ENCODE measurements around the gene PERM1. TPM values are rescaled to one million over a fixed set of nuclear protein-coding genes. Genes with fewer than 3 reads are reported as not detected.

The PERM1 gene
- total RNA-seq, 1 experiment from 2014 or later: 0.39 TPM

- Histone ChIP-seq H3K4me3 (replicated peaks in 1 of 2; ENCODE audit: low read depth in 1 of 2, low read length in 2 of 2) (no peak overlapping the region), H3K27me3 (ENCODE audit: insufficient read depth, low read length) (no peaks in the 10 kb centered on the region), H3K79me2 (ENCODE audit: insufficient read depth, low read length) (peaks cover 76% of the 10 kb centered on the region), H4K20me1 (ENCODE audit: insufficient read depth) (no peaks in the 10 kb centered on the region), H3K36me3 (ENCODE audit: control insufficient read depth in 1 of 2, insufficient read depth in 2 of 2, low read length in 2 of 2) (peaks cover 0 to 23% of the 10 kb centered on the region in 2 experiments; a peak in 2 of 4 replicates), H3K9me2 (ENCODE audit: insufficient read depth) (no peaks in the 10 kb centered on the region), H2AFZ (ENCODE audit: low read depth, low read length, poor library complexity, severe bottlenecking) (no peak overlapping the region), H3K4me1 (ENCODE audit: control insufficient read depth in 1 of 2, insufficient read depth in 2 of 2, low read length in 2 of 2) (peaks cover 29 to 42% of the 10 kb centered on the region in 2 experiments), H3K27ac (ENCODE audit: low read depth, low read length) (no peak overlapping the region), H3K4me2 (ENCODE audit: low read length) (no peak overlapping the region), H3K9ac (ENCODE audit: low read length) (no peak overlapping the region), H3K9me3 (ENCODE audit: control insufficient read depth in 1 of 2, insufficient read depth in 1 of 2, low read depth in 1 of 2, low read length in 2 of 2) (no peaks in the 10 kb centered on the region)
- DNase-seq (ENCODE audit: low read depth, low spot score) (no peak), ATAC-seq (no peak)
- ChIA-PET CTCF (no interaction called here), POLR2A (no interaction called here), RAD21 (ENCODE audit: low non-redundant PET in 1 of 2, low total read pairs in 2 of 2, uncharacterized antibody in 2 of 2, unreplicated experiment in 2 of 2) (no interaction called here)
- intact Hi-C loops (cut with micrococcal nuclease): no loop called here
- no TSS peak for BruUV-seq (replicated peaks)
- TF ChIP-seq EZH2phosphoT487 (IDR thresholded peaks at IDR 0.05; ENCODE audit: borderline replicate concordance) (no peak), EZH2 (IDR thresholded peaks at IDR 0.05) (no peak), MAX (IDR thresholded peaks at IDR 0.05) (no peak), TCF7L2 (IDR thresholded peaks at IDR 0.05; ENCODE audit: borderline replicate concordance, extremely low read depth, insufficient read depth, insufficient read length) (no peak), RAD21 (IDR thresholded peaks at IDR 0.05; ENCODE audit: low read depth) (no peak), POLR2A (IDR thresholded peaks at IDR 0.05; ENCODE audit: borderline replicate concordance, extremely low read depth, insufficient read depth, insufficient read length) (no peak), JUND (IDR thresholded peaks at IDR 0.05) (no peak), YY1 (IDR thresholded peaks at IDR 0.05; ENCODE audit: extremely low read depth, insufficient replicate concordance, low read depth, low read length) (no peak)
Observed at GRCh38 chr1:1026599-1027413, 44.9 kb upstream of the PERM1 start.

GRCh38 chr1:1025730-1026129 is 43.8 kb upstream of the PERM1 start:
- ChIA-PET CTCF (no interaction called here), RAD21 (ENCODE audit: low non-redundant PET in 1 of 2, low total read pairs in 2 of 2, uncharacterized antibody in 2 of 2, unreplicated experiment in 2 of 2) (no interaction called here), POLR2A (no interaction called here)
- Histone ChIP-seq H3K4me3 (replicated peaks in 1 of 2; ENCODE audit: low read depth in 1 of 2, low read length in 2 of 2) (no peak overlapping the region), H3K9me2 (ENCODE audit: insufficient read depth) (no peaks in the 10 kb centered on the region), H3K4me2 (ENCODE audit: low read length) (no peak overlapping the region), H2AFZ (ENCODE audit: low read depth, low read length, poor library complexity, severe bottlenecking) (no peak overlapping the region), H3K4me1 (ENCODE audit: control insufficient read depth in 1 of 2, insufficient read depth in 2 of 2, low read length in 2 of 2) (peaks cover 33 to 52% of the 10 kb centered on the region in 2 experiments), H3K9me3 (ENCODE audit: control insufficient read depth in 1 of 2, insufficient read depth in 1 of 2, low read depth in 1 of 2, low read length in 2 of 2) (no peaks in the 10 kb centered on the region), H3K79me2 (ENCODE audit: insufficient read depth, low read length) (peaks cover 78% of the 10 kb centered on the region), H3K27ac (ENCODE audit: low read depth, low read length) (no peak overlapping the region; the same call in 1 of the 2 replicates), H3K36me3 (ENCODE audit: control insufficient read depth in 1 of 2, insufficient read depth in 2 of 2, low read length in 2 of 2) (peaks cover 0 to 23% of the 10 kb centered on the region in 2 experiments; a peak in 2 of 4 replicates), H3K9ac (ENCODE audit: low read length) (no peak overlapping the region), H4K20me1 (ENCODE audit: insufficient read depth) (no peaks in the 10 kb centered on the region), H3K27me3 (ENCODE audit: insufficient read depth, low read length) (no peaks in the 10 kb centered on the region)
- DNase-seq (ENCODE audit: low read depth, low spot score): no peak
- BruUV-seq (replicated peaks): no TSS peak
- intact Hi-C loops (cut with micrococcal nuclease): no loop called here
- no peak for TF ChIP-seq ZFX (IDR thresholded peaks at IDR 0.05)
- TF ChIP-seq SRF (IDR thresholded peaks at IDR 0.05; ENCODE audit: low read depth): no peak
- no peak for TF ChIP-seq JUND (IDR thresholded peaks at IDR 0.05)
- TF ChIP-seq ELF1 (IDR thresholded peaks at IDR 0.05; ENCODE audit: borderline replicate concordance, low read depth): no peak
- TF ChIP-seq EGR1 (IDR thresholded peaks at IDR 0.05; ENCODE audit: low read depth): no peak
- no peak for TF ChIP-seq CEBPB (IDR thresholded peaks at IDR 0.05; ENCODE audit: low read depth)
- no peak for TF ChIP-seq ZNF274 (IDR thresholded peaks at IDR 0.05; ENCODE audit: low read depth, low read length)
- TF ChIP-seq FOSL1 (IDR thresholded peaks at IDR 0.05; ENCODE audit: low read depth): no peak
- TF ChIP-seq SIN3A (IDR thresholded peaks at IDR 0.05; ENCODE audit: low read depth): no peak
- no peak for TF ChIP-seq SP1 (IDR thresholded peaks at IDR 0.05; ENCODE audit: low read depth)
- TF ChIP-seq ZBTB33 (IDR thresholded peaks at IDR 0.05; ENCODE audit: extremely low read depth, insufficient replicate concordance, low read length): no peak
- TF ChIP-seq RAD21 (IDR thresholded peaks at IDR 0.05; ENCODE audit: low read depth): no peak
- ATAC-seq: no peak

All from HCT116 (cell line).